K562 (cell line): ENCODE data around the gene SUFU. TPM values are rescaled to one million over a fixed set of nuclear protein-coding genes. Genes with fewer than 3 reads are reported as not detected.

ENCODE experiments used
- ATF7 ChIP-seq: fragments of 450-650 bp; IDR thresholded peaks from 2 replicates; pipeline ENCODE4 v1.7.1; 2014; ENCODE audit warnings: mild to moderate bottlenecking, moderate library complexity
- CTBP1 ChIP-seq: fragments of 450-650 bp; IDR thresholded peaks from 2 replicates; pipeline ENCODE4 v1.6.1; 2016; ENCODE audit warnings: borderline replicate concordance
- CXXC5 ChIP-seq: fragments of 250-450 bp; sonication (Bioruptor Pico); IDR thresholded peaks from 2 replicates; pipeline ENCODE4 v1.8.0; 2022; ENCODE audit warnings: inconsistent platforms, mild to moderate bottlenecking, moderate library complexity
- FOXO4 ChIP-seq: fragments of 450-650 bp; formaldehyde crosslinking; IDR thresholded peaks from 2 replicates; pipeline ENCODE4 v1.4.0; 2020; ENCODE audit warnings: mild to moderate bottlenecking, moderate library complexity
- GATAD2A ChIP-seq: fragments of 450-650 bp; IDR thresholded peaks from 2 replicates; pipeline ENCODE4 v1.6.1; 2017
- GTF2F1 ChIP-seq: IDR thresholded peaks from 2 replicates; pipeline ENCODE4 v1.6.1; 2011; ENCODE audit warnings: low read depth, low read length, improper control_type of control experiment
- KAT7 ChIP-seq: sonication (generic); formaldehyde crosslinking; IDR thresholded peaks from 2 replicates; pipeline ENCODE4 v1.8.0; 2022; ENCODE audit warnings: missing genetic modification reagents, mild to moderate bottlenecking, borderline replicate concordance
- L3MBTL2 ChIP-seq: fragments of 450-650 bp; IDR thresholded peaks from 2 replicates; pipeline ENCODE4 v1.6.1; 2016; ENCODE audit warnings: mild to moderate bottlenecking, moderate library complexity
- NFYB ChIP-seq: IDR thresholded peaks from 2 replicates; pipeline ENCODE4 v1.6.1; 2011; ENCODE audit warnings: mild to moderate bottlenecking, moderate library complexity; ENCODE audit not compliant: insufficient read length; ENCODE audit errors: extremely low read depth
- POLR3A ChIP-seq: IDR thresholded peaks from 2 replicates; pipeline ENCODE4 v1.6.1; 2011; ENCODE audit warnings: borderline replicate concordance, mild to moderate bottlenecking, moderate library complexity; ENCODE audit not compliant: insufficient read length, insufficient read depth; ENCODE audit errors: extremely low read depth
- POU5F1 ChIP-seq: fragments of 150-350 bp; IDR thresholded peaks from 2 replicates; pipeline ENCODE4 v1.6.1; 2014; ENCODE audit warnings: borderline replicate concordance, low read length, low read depth, mild to moderate bottlenecking; ENCODE audit not compliant: partially characterized antibody
- SAFB ChIP-seq: fragments of 200-400 bp; formaldehyde crosslinking; IDR thresholded peaks from 2 replicates; pipeline ENCODE4 v1.6.1; 2017; ENCODE audit warnings: low read depth, low read length, borderline replicate concordance
- SMAD4 ChIP-seq: fragments of 250-450 bp; sonication (Bioruptor Pico); conservative IDR thresholded peaks from 2 replicates; pipeline ENCODE4 v1.8.0; 2021; ENCODE audit warnings: inconsistent platforms, mild to moderate bottlenecking, moderate library complexity
- SMARCE1 ChIP-seq: fragments of 450-650 bp; IDR thresholded peaks from 2 replicates; pipeline ENCODE4 v1.7.1; 2016; ENCODE audit warnings: mild to moderate bottlenecking
- TCF7L2 ChIP-seq: fragments of 150-350 bp; IDR thresholded peaks from 2 replicates; pipeline ENCODE4 v1.6.1; 2016; ENCODE audit warnings: low read depth, mild to moderate bottlenecking, low read length, moderate library complexity
- UBTF ChIP-seq, 2 experiments: IDR thresholded peaks; 2 replicates each; pipeline ENCODE4 v1.6.1; 2012; ENCODE audit warnings: improper control_type of control experiment in 2 of 2, low read depth in 2 of 2, low read length in 2 of 2, borderline replicate concordance in 1 of 2
- USF1 ChIP-seq: sonication (generic); formaldehyde crosslinking; IDR thresholded peaks from 2 replicates; pipeline ENCODE4 v1.9.0; 2022; ENCODE audit warnings: mild to moderate bottlenecking, missing genetic modification reagents
- ZBTB7A ChIP-seq: IDR thresholded peaks from 2 replicates; pipeline ENCODE4 v1.6.1; 2011; ENCODE audit warnings: low read depth, mild to moderate bottlenecking, low read length, moderate library complexity, borderline replicate concordance; ENCODE audit not compliant: control insufficient read depth
- ZFPM2 ChIP-seq: fragments of 250-450 bp; sonication (Bioruptor Pico); IDR thresholded peaks from 2 replicates; pipeline ENCODE4 v1.5.1; 2022; ENCODE audit warnings: mild to moderate bottlenecking
- ZNF217 ChIP-seq: sonication (generic); formaldehyde crosslinking; IDR thresholded peaks from 2 replicates; pipeline ENCODE4 v1.8.0; 2022; ENCODE audit warnings: mild to moderate bottlenecking, missing genetic modification reagents
- ZNF347 ChIP-seq: fragments of 450-650 bp; formaldehyde crosslinking; IDR thresholded peaks from 2 replicates; pipeline ENCODE4 v1.4.0; 2020; ENCODE audit warnings: low read depth, mild to moderate bottlenecking, moderate library complexity
- ZNF696 ChIP-seq: fragments of 250-450 bp; sonication (Bioruptor Pico); conservative IDR thresholded peaks from 2 replicates; pipeline ENCODE4 v1.4.0; 2020; ENCODE audit warnings: mild to moderate bottlenecking, moderate library complexity
- ZNF740 ChIP-seq, 3 experiments: fragments of 200-800 bp in 1 of 3; sonication (Bioruptor generic) in 1 of 3; sonication (generic) in 1 of 3; formaldehyde crosslinking in 1 of 3; IDR thresholded peaks; 2 replicates each; pipeline versions ENCODE4 v1.6.1 to v1.8.0; 2016 to 2022; ENCODE audit warnings: mild to moderate bottlenecking in 2 of 3, missing compliant biosample characterization in 2 of 3, missing genetic modification characterization in 2 of 3, missing genetic modification reagents in 1 of 3
- polyA plus RNA-seq, 8 experiments: library from polyadenylated mRNA; depleted of rRNA in 4 of 8; stranded (reverse) in 5 of 8; unstranded in 3 of 8; fragments of >200 nt; fragmentation: Nextera tagmentation in 2 of 8; fragmentation: Illumina TruSeq in 1 of 8; extraction: Ambion mirVana in 2 of 8; extraction: Trizol in 1 of 8; gene quantifications; 2 replicates each; pipeline versions ENCODE4 v1.2.1 to v1.2.3, GENCODE V29; 2011 to 2014; ENCODE audit warnings: inconsistent platforms in 1 of 8, missing spikeins in 1 of 8
- total RNA-seq, 7 experiments: library from RNA; depleted of rRNA in 6 of 7; stranded (reverse); fragments of >200 nt in 6 of 7; fragmentation: Illumina TruSeq in 2 of 7; extraction: Trizol in 2 of 7; gene quantifications; 2 replicates each; pipeline versions ENCODE4 v1.2.1 to v1.2.3, GENCODE V29; 2011 to 2021; ENCODE audit warnings: low replicate concordance in 1 of 7

Gene SUFU
- total and polyA plus RNA-seq, 9 of the 15 experiments (the other 6 are each of a cell fraction or from before 2014, with no cell fraction given), result 0.59 to 6.3 (median 0.82) TPM

- TF ChIP-seq TCF7L2, result no peak
- TF ChIP-seq POLR3A, result no peak
- no peak for TF ChIP-seq SAFB
- peak; percentile 72; the same call in 1 of the 2 replicates for TF ChIP-seq L3MBTL2
- TF ChIP-seq GATAD2A, result no peak
- TF ChIP-seq FOXO4 (CRISPR knock-in tag), result no peak
- TF ChIP-seq ATF7, result 0 out of 2 replicates have a peak, but pooled peaks have one; percentile 15
- TF ChIP-seq ZNF740 (CRISPR knock-in tag; IDR thresholded peaks at IDR 0.05), result no peak
- no peak for TF ChIP-seq ZNF740 (tag; IDR thresholded peaks at IDR 0.05)
- no peak for TF ChIP-seq KAT7 (CRISPR knock-in tag)
- peak; percentile 51; the same call in 1 of the 2 replicates for TF ChIP-seq CXXC5 (CRISPR knock-in tag)
- TF ChIP-seq NFYB, result peak; percentile 49
- TF ChIP-seq ZFPM2 (CRISPR knock-in tag), result no peak
- TF ChIP-seq ZBTB7A, result 0 out of 2 replicates have a peak, but pooled peaks have one; percentile 19
- TF ChIP-seq ZNF696 (CRISPR knock-in tag), result no peak
- peak; percentile 27; the same call in 1 of the 2 replicates for TF ChIP-seq CTBP1
- no peak for TF ChIP-seq UBTF (IDR thresholded peaks at IDR 0.05; ENCODE audit: borderline replicate concordance in 1 of 2, low read depth in 2 of 2, low read length in 2 of 2)
- no peak for TF ChIP-seq ZNF347 (CRISPR knock-in tag)
- no peak for TF ChIP-seq SMAD4
- no peak for TF ChIP-seq GTF2F1
- TF ChIP-seq POU5F1, result no peak
- no peak for TF ChIP-seq SMARCE1
- no peak for TF ChIP-seq ZNF217
- no peak for TF ChIP-seq USF1 (CRISPR knock-in tag)
Measured at GRCh38 chr10:102670871-102671434, 167.2 kb downstream of the SUFU start (continued).
